Stimulated activated CD8-positive, alpha-beta memory T cell treated with anti-CD3 and anti-CD28 coated beads, Interleukin-2, amount 100 ng/mL, for 1 hour (primary cell): Measurements from ENCODE around the gene PKN1.
"Not testable (repeated sequence)": the region's sequence is repeated elsewhere in the genome, so short reads cannot be mapped to it uniquely, and the experiment has no call there.

Experiments used
- DNase-seq, 2 donors: peaks; one replicate each; pipeline ENCODE4 v3.0.0-alpha.2; 2020; ENCODE audit warnings: low read depth in 2 of 2

PKN1 gene

GRCh38 chr19:14432791-14433553 is at the start of gene PKN1:
Gene PKN1 (plus strand): TSS chr19:14433306. CDS start chr19:14433522, 216 bp downstream.
- DNase-seq = no peak

- DNase-seq = peak; percentile 57 to 58
Observed at GRCh38 chr19:14383661-14384555, 49.2 kb upstream of the PKN1 start.

GRCh38 chr19:14385492-14385891 is 47.6 kb upstream of the PKN1 start:
- no peak for DNase-seq

GRCh38 chr19:14390548-14390947 is 42.6 kb upstream of the PKN1 start:
- DNase-seq = no peak

GRCh38 chr19:14391156-14391821 is 41.8 kb upstream of the PKN1 start:
- DNase-seq = no peak

- no peak for DNase-seq
Observed at GRCh38 chr19:14393329-14393728, 39.8 kb upstream of the PKN1 start.

GRCh38 chr19:14394167-14394566 is 38.9 kb upstream of the PKN1 start:
- no peak for DNase-seq

- no peak for DNase-seq
Observed at GRCh38 chr19:14395262-14395661, 37.8 kb upstream of the PKN1 start.

GRCh38 chr19:14395710-14396336 is 37.3 kb upstream of the PKN1 start:
- no peak for DNase-seq

- DNase-seq = not testable (repeated sequence)
Observed at GRCh38 chr19:14396730-14397129, 36.4 kb upstream of the PKN1 start.

GRCh38 chr19:14397168-14397567 is 35.9 kb upstream of the PKN1 start:
- DNase-seq = not testable (repeated sequence)

- no peak for DNase-seq
Observed at GRCh38 chr19:14400951-14401431, 32.1 kb upstream of the PKN1 start.

- no peak for DNase-seq
Observed at GRCh38 chr19:14401468-14402195, 31.5 kb upstream of the PKN1 start.

- DNase-seq = no peak
Observed at GRCh38 chr19:14402332-14403144, 30.6 kb upstream of the PKN1 start.

GRCh38 chr19:14403145-14403930 is 29.8 kb upstream of the PKN1 start:
- DNase-seq = not testable (repeated sequence)

- no peak for DNase-seq
Observed at GRCh38 chr19:14404312-14404711, 28.8 kb upstream of the PKN1 start.

GRCh38 chr19:14405380-14405757 is 27.7 kb upstream of the PKN1 start:
- no peak for DNase-seq

GRCh38 chr19:14405758-14406644 is 27.1 kb upstream of the PKN1 start:
- DNase-seq = peak; percentile 76 to 77
